Measurements from ENCODE around the gene UROC1.

The UROC1 gene

GRCh38 chr3:126482503-126483255 is 34.9 kb downstream of the UROC1 start:
- no peaks in the 10 kb centered on the region for H3K9me2 ChIP-seq (replicated peaks; ENCODE audit: insufficient read depth, low read length)
- no peaks in the 10 kb centered on the region for H3K36me3 ChIP-seq (replicated peaks; ENCODE audit: insufficient read depth, low read length)
- peaks cover 13% of the 10 kb centered on the region for H3K4me1 ChIP-seq (ENCODE audit: low read length)
- no peaks in the 10 kb centered on the region for H3F3A ChIP-seq (ENCODE audit: insufficient read depth, low read length)
- H3K79me2 ChIP-seq (ENCODE audit: low read length) = no peaks in the 10 kb centered on the region
- no peak for DNase-seq
- TF ChIP-seq, protein P1, sequence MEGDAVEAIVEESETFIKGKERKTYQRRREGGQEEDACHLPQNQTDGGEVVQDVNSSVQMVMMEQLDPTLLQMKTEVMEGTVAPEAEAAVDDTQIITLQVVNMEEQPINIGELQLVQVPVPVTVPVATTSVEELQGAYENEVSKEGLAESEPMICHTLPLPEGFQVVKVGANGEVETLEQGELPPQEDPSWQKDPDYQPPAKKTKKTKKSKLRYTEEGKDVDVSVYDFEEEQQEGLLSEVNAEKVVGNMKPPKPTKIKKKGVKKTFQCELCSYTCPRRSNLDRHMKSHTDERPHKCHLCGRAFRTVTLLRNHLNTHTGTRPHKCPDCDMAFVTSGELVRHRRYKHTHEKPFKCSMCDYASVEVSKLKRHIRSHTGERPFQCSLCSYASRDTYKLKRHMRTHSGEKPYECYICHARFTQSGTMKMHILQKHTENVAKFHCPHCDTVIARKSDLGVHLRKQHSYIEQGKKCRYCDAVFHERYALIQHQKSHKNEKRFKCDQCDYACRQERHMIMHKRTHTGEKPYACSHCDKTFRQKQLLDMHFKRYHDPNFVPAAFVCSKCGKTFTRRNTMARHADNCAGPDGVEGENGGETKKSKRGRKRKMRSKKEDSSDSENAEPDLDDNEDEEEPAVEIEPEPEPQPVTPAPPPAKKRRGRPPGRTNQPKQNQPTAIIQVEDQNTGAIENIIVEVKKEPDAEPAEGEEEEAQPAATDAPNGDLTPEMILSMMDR (IDR thresholded peaks at IDR 0.05; ENCODE audit: low read length) = no peak
- TF ChIP-seq EZH2 (optimal IDR thresholded peaks at IDR 0.05; ENCODE audit: low read depth, low read length) = no peak
- H2AFZ ChIP-seq (ENCODE audit: low read length) = no peak overlapping the region
- no peak overlapping the region for H3K9ac ChIP-seq (ENCODE audit: low read length)
- H3K9me3 ChIP-seq (replicated peaks; ENCODE audit: insufficient read depth, low read length) = no peaks in the 10 kb centered on the region
- H4K20me1 ChIP-seq (ENCODE audit: insufficient read depth, low read length) = no peaks in the 10 kb centered on the region
- no peaks in the 10 kb centered on the region for H3K27me3 ChIP-seq (replicated peaks; ENCODE audit: insufficient read depth, low read length)
- H3K27ac ChIP-seq (ENCODE audit: low read length) = no peak overlapping the region
- H3K4me3 ChIP-seq (ENCODE audit: low read length) = no peak overlapping the region
- no peak overlapping the region for H3K4me2 ChIP-seq (ENCODE audit: low read depth, low read length)

DNA sequence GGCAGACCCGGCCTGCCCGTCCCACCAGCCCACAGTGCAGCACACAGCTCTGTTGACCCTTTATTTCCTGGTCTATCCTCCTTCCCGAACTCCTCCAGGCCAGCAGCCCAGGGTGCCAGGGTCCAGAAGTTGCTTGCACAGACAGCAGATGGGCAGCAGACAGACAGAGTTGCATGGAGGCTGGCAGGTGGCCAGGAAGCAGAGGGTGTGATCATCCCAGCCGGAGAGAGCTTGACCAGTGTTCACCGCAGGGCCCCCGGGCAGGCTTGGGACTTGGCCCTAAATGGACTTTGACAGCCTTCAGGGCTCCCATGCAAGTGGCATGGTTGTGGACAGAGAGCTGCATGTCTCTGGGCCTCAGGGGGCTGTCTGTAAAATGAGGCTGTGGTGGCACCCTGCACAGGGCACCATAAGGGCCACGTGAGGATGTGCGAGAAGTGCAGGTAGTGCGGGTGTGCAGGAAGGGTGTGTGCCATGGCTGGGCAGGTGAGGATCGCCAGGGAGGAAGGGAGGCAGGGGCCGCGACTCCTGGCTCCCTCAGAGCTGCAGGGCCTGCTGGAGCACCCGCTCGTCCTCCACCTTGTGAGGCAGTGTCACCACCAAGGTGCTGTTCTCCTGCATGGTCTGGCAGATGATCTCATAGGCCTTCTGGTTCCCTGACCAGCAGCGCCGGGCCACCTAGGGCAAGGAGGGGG is 35.6 kb downstream of the UROC1 start:
- H3K79me2 ChIP-seq (ENCODE audit: low read length) = no peaks in the 10 kb centered on the region
- no peaks in the 10 kb centered on the region for H3K9me3 ChIP-seq (replicated peaks; ENCODE audit: insufficient read depth, low read length)
- H3K27ac ChIP-seq (ENCODE audit: low read length) = no peak overlapping the region
- H3K27me3 ChIP-seq (replicated peaks; ENCODE audit: insufficient read depth, low read length) = no peaks in the 10 kb centered on the region
- no peak for DNase-seq
- H3K9me2 ChIP-seq (replicated peaks; ENCODE audit: insufficient read depth, low read length) = no peaks in the 10 kb centered on the region
- no peaks in the 10 kb centered on the region for H3F3A ChIP-seq (ENCODE audit: insufficient read depth, low read length)
- TF ChIP-seq, protein P1 (IDR thresholded peaks at IDR 0.05; ENCODE audit: low read length) = no peak
- no peak overlapping the region for H3K4me2 ChIP-seq (ENCODE audit: low read depth, low read length)
- H3K4me1 ChIP-seq (ENCODE audit: low read length) = peaks cover 6% of the 10 kb centered on the region
- no peak overlapping the region for H3K4me3 ChIP-seq (ENCODE audit: low read length)
- no peaks in the 10 kb centered on the region for H3K36me3 ChIP-seq (replicated peaks; ENCODE audit: insufficient read depth, low read length)
- no peak overlapping the region for H3K9ac ChIP-seq (ENCODE audit: low read length)
- no peaks in the 10 kb centered on the region for H4K20me1 ChIP-seq (ENCODE audit: insufficient read depth, low read length)
- no peak overlapping the region for H2AFZ ChIP-seq (ENCODE audit: low read length)

DNA sequence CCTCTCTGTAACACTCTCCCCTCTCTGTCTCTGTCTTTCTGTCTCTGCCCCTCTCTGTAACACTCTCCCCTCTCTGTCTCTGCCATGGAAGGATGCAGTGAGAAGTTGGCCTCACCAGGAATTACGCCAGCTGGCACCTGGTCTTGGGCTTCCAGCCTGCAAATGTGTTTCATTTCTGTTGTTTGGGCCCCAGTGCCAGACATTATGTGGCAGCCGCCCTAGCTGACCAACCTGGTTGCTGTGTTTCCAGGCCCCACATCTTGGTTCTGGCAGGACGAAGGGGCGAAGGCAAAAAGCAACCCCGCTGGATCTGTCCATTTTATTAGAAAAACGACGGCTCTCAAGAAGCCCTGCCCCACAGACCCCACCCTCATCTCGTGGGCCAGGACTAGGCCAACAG is 36.7 kb downstream of the UROC1 start:
- Histone ChIP-seq H3K9me2 (replicated peaks; ENCODE audit: insufficient read depth, low read length) (no peaks in the 10 kb centered on the region), H3K79me2 (ENCODE audit: low read length) (no peaks in the 10 kb centered on the region), H2AFZ (ENCODE audit: low read length) (no peak overlapping the region), H3K4me1 (ENCODE audit: low read length) (no peaks in the 10 kb centered on the region), H3K27me3 (replicated peaks; ENCODE audit: insufficient read depth, low read length) (no peaks in the 10 kb centered on the region), H3K9me3 (replicated peaks; ENCODE audit: insufficient read depth, low read length) (no peaks in the 10 kb centered on the region), H3K9ac (ENCODE audit: low read length) (no peak overlapping the region), H4K20me1 (ENCODE audit: insufficient read depth, low read length) (no peaks in the 10 kb centered on the region), H3K27ac (ENCODE audit: low read length) (no peak overlapping the region), H3K4me2 (ENCODE audit: low read depth, low read length) (no peak overlapping the region), H3K36me3 (replicated peaks; ENCODE audit: insufficient read depth, low read length) (no peaks in the 10 kb centered on the region), H3K4me3 (ENCODE audit: low read length) (no peak overlapping the region), H3F3A (ENCODE audit: insufficient read depth, low read length) (peaks cover 4% of the 10 kb centered on the region; the same call in 1 of the 2 replicates)
- no peak for DNase-seq
- TF ChIP-seq, protein P1 (IDR thresholded peaks at IDR 0.05; ENCODE audit: low read length) = no peak
- TF ChIP-seq EZH2 (optimal IDR thresholded peaks at IDR 0.05; ENCODE audit: low read depth, low read length) = no peak
- TF ChIP-seq EZH2phosphoT487 (IDR thresholded peaks at IDR 0.05; ENCODE audit: low read length) = no peak
